SU-DHL-6 (cell line): ENCODE data around the gene PEX10.

Source experiments
- H2AFZ ChIP-seq: fragments of 200-600 bp; sonication (generic); 2 replicates; pipeline ENCODE4 v1.6.1; 2014; ENCODE audit warnings: low read depth, mild to moderate bottlenecking, moderate library complexity, mixed read lengths, antibody characterized with exemption, low read length; ENCODE audit not compliant: severe bottlenecking
- H3F3A ChIP-seq: fragments of 200-600 bp; shearing (Covaris generic); 2 replicates; pipeline ENCODE4 v1.6.0; 2016; ENCODE audit warnings: antibody characterized with exemption, mild to moderate bottlenecking; ENCODE audit not compliant: insufficient read depth
- H3K27ac ChIP-seq: fragments of 200-600 bp; sonication (generic); 2 replicates; pipeline ENCODE4 v1.5.1; 2016; ENCODE audit warnings: low read depth, mild to moderate bottlenecking, low read length, moderate library complexity, mixed read lengths
- H3K27me3 ChIP-seq: fragments of 200-600 bp; sonication (generic), shearing (Covaris generic); 2 replicates; pipeline ENCODE4 v1.6.0; 2014; ENCODE audit warnings: mild to moderate bottlenecking, low read length
- H3K36me3 ChIP-seq: fragments of 200-600 bp; sonication (generic); 2 replicates; pipeline ENCODE4 v1.6.1; 2014; ENCODE audit warnings: mild to moderate bottlenecking, low read length, mixed read lengths
- H3K4me2 ChIP-seq: fragments of 300-600, 200-600 bp; shearing (Covaris generic), sonication (generic); 2 replicates; pipeline ENCODE4 v1.6.0; 2014; ENCODE audit warnings: low read length, low read depth, mild to moderate bottlenecking; ENCODE audit not compliant: poor library complexity, severe bottlenecking
- H3K4me3 ChIP-seq: fragments of 200-600 bp; sonication (generic); 2 replicates; pipeline ENCODE4 v1.5.1; 2014; ENCODE audit warnings: antibody characterized with exemption, low read length, mild to moderate bottlenecking, mixed read lengths; ENCODE audit not compliant: insufficient read depth, poor library complexity, severe bottlenecking
- H3K79me2 ChIP-seq: fragments of 200-600 bp; sonication (generic); 2 replicates; pipeline ENCODE4 v1.6.1; 2014; ENCODE audit warnings: mild to moderate bottlenecking, low read length, moderate library complexity; ENCODE audit not compliant: insufficient read depth
- H3K9ac ChIP-seq: fragments of 200-600 bp; sonication (generic); 2 replicates; pipeline ENCODE4 v1.7.0; 2014; ENCODE audit warnings: mild to moderate bottlenecking, low read length
- H3K9me2 ChIP-seq: fragments of 200-600 bp; sonication (generic); replicated peaks from 2 replicates; pipeline ENCODE4 v1.6.1; 2014; ENCODE audit warnings: low read length; ENCODE audit not compliant: insufficient read depth
- H3K9me3 ChIP-seq: fragments of 200-600 bp; sonication (generic); 2 replicates; pipeline ENCODE4 v1.6.1; 2014; ENCODE audit warnings: low read length, mixed read lengths; ENCODE audit not compliant: insufficient read depth
- H4K20me1 ChIP-seq: fragments of 200-600 bp; sonication (generic); 2 replicates; pipeline ENCODE4 v1.6.1; 2014; ENCODE audit warnings: low read depth, mild to moderate bottlenecking, antibody characterized with exemption, low read length, moderate library complexity, mixed read lengths
- CTCF ChIP-seq: fragments of 200-600 bp; sonication (generic); IDR thresholded peaks from one replicate; pipeline ENCODE4 v1.5.1; 2017; ENCODE audit warnings: antibody characterized with exemption, mild to moderate bottlenecking, low read length, moderate library complexity; ENCODE audit not compliant: insufficient read depth, poor library complexity, severe bottlenecking
- EZH2phosphoT487 ChIP-seq: fragments of 200-600 bp; sonication (generic), shearing (Covaris generic); conservative IDR thresholded peaks from 2 replicates; pipeline ENCODE4 v1.6.1; 2018; ENCODE audit warnings: mild to moderate bottlenecking, antibody characterized with exemption, low read length, moderate library complexity, mixed read lengths

Gene PEX10

DNA sequence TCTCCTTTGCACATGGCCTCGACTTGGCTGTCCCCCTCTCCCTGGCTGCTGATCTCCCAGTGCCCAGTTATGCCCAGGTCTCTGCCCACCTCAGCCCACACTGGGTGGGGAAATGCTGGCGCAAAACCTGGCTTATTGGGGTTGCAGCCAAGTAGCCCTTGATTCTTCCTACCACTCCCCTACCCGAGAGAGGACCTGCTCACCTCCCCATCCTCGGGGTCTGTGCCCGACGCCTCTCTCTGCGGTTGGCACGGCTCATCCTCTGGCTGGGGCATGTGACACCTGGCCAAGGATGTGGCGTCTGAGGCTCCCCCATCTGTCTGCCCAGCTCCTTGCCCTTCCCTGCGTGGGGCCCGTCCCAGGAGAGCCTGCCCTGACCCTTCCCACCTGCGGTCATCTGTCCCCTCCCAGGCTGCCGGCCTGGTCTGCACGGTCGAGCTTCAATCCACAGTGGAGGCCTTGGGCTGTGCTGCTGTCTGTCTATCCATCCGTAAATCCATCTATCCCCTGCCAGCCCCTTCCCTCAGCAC is 6.5 kb upstream of the PEX10 start:
- no peaks in the 10 kb centered on the region for H3K9me3 ChIP-seq
- H3K79me2 ChIP-seq, result no peaks in the 10 kb centered on the region
- H3K27me3 ChIP-seq, result no peaks in the 10 kb centered on the region
- H3F3A ChIP-seq, result no peaks in the 10 kb centered on the region
- no peak overlapping the region for H3K4me3 ChIP-seq
- H3K4me2 ChIP-seq, result no peak overlapping the region
- H3K27ac ChIP-seq, result no peak overlapping the region
- no peaks in the 10 kb centered on the region for H3K36me3 ChIP-seq
- H2AFZ ChIP-seq, result no peak overlapping the region
- no peak overlapping the region for H3K9ac ChIP-seq
- H3K9me2 ChIP-seq, result no peaks in the 10 kb centered on the region
- no peaks in the 10 kb centered on the region for H4K20me1 ChIP-seq
- TF ChIP-seq CTCF (no peak), EZH2phosphoT487 (no peak)

DNA sequence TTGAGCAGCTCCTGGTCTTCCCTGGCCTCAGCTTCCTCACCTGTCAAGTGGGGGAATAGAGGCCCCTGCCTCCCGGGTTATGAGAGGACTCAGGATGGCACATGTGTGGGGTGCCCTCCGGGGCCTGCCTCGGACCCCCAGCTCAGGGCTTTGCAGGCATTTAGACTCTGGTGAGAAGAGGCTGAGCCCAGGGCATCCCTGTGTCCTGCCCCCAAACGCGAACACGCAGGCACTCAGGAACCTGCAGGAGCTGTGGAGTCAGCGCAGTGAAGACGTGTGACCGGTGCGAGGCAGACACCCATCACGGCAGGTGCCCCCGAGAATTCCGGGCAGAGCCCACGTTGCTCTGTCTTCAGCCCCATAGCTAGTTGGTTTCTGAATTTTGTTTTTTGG is 5.5 kb upstream of the PEX10 start:
- Histone ChIP-seq H4K20me1 (no peaks in the 10 kb centered on the region), H3K79me2 (no peaks in the 10 kb centered on the region), H3K4me3 (no peak overlapping the region), H3K27me3 (no peaks in the 10 kb centered on the region), H3K27ac (no peak overlapping the region), H3F3A (no peaks in the 10 kb centered on the region), H3K9ac (no peak overlapping the region), H2AFZ (no peak overlapping the region), H3K36me3 (no peaks in the 10 kb centered on the region), H3K9me2 (no peaks in the 10 kb centered on the region), H3K4me2 (no peak overlapping the region), H3K9me3 (no peaks in the 10 kb centered on the region)
- TF ChIP-seq CTCF, result no peak
- TF ChIP-seq EZH2phosphoT487, result no peak

DNA sequence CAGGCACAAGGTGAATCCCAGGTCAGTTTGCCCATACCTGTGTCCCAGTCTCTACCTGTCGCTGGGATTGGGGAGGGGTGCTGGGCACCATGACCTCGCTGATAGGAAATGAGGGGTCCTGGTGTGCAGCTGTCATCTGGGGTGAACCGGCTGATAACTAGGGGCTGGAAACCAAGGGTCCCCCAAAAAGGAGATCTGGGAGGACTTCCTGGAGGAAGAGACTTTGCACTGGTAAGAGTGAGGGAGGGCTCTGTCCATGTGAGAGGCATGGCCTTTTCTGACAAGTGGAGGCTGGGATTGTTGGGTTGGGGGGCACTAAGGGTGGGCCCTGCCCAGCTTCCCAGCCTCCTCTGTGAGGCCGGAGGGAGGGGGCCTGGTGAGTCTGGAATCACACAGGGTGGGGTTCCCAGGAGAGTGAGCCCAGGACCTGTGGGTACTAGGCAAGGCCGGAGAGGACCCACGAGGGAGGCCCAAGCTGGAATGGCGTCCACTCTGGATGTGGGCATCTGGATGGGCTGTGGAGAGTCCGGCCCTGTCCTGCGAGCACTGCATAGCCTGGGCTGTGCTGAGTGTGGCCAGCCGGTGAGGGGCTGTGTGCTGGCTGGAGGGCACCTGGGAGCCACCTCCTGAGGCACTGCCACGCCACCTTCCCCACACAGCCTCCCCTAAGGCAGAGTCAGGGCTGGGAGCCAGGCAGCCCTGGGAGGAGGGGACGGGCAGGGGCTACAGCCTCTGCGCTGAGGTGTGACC is 4.9 kb upstream of the PEX10 start:
- Histone ChIP-seq H3K27me3 (no peaks in the 10 kb centered on the region), H3K27ac (no peak overlapping the region), H3K9me2 (no peaks in the 10 kb centered on the region), H3K9me3 (no peaks in the 10 kb centered on the region), H2AFZ (no peak overlapping the region), H4K20me1 (no peaks in the 10 kb centered on the region), H3K79me2 (no peaks in the 10 kb centered on the region), H3K36me3 (no peaks in the 10 kb centered on the region), H3F3A (no peaks in the 10 kb centered on the region), H3K4me3 (no peak overlapping the region), H3K9ac (no peak overlapping the region), H3K4me2 (no peak overlapping the region)
- TF ChIP-seq CTCF (no peak), EZH2phosphoT487 (no peak)
